Activated CD4-positive, alpha-beta T cell treated with anti-CD3 and anti-CD28 coated beads, Interleukin-2, amount 50 U/mL, for 4 hours (primary cell): ENCODE measurements around the gene CPVL.
"Not testable (repeated sequence)": the region's sequence is repeated elsewhere in the genome, so short reads cannot be mapped to it uniquely, and the experiment has no call there.

Experiments used
- DNase-seq, 2 experiments: peaks; one replicate each; pipeline ENCODE4 v3.0.0-alpha.2; 2020

CPVL gene

DNA sequence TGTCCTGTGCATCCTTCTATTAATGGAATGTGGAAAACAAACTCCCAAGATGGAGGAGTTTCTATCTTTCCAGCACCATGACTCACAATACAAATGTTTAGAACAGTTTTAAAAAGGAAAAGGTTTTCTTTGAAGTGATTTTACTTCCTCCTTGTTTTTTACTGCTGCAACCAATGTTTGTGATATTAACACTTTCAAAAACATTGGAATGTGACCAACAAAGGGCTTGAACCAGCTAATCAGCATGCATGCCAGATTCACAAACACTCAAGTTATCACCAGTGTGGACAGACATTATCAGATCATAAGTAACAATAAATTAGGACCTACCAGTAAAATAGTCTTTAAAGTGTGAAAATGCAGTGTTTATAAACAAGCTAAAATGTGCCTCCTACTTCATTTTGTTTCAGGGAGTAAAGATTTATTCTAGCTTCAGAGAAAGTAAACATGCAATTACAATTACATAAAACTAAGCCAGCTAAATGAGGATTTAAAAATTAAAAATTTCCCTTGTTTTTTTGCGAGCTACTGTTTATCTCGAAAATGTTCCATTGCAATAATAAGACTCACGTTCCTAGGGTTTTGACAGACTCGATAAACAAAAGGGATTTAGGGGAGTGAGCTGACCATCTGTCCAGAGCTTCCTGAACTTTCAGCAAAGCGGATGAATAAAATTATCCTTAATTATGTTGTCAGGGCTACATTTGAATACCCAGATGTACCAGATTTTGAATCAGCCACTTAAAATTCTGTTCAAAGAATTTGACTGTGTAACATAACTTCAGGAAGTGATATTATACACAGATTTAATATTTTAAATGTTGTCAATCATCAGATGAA, 29.8 kb downstream of the CPVL start:
- DNase-seq: no peak

DNA sequence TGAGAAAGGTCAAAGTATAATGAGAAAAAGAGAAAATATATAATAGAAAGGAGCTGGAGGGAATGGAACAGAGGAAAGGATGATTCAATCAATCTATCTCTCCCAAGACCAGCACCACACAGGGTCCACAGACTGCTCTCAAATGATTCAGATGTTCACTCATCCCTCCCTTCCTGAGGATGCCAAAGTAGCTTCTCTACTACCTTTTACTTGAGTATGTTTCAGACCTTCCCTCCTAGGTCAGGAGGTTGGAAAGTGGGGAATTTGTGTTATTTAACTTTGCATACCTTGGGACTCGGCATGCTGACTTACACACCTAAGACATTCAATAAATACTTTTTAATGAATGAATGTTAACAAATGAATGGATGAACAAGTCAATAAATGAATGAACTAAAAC, 30.6 kb downstream of the CPVL start:
- no peak for DNase-seq

GRCh38 chr7:29115130-29115687, 31.1 kb downstream of the CPVL start:
- DNase-seq: no peak

GRCh38 chr7:29114266-29114665, 32.1 kb downstream of the CPVL start:
- DNase-seq: not testable (repeated sequence)

DNA sequence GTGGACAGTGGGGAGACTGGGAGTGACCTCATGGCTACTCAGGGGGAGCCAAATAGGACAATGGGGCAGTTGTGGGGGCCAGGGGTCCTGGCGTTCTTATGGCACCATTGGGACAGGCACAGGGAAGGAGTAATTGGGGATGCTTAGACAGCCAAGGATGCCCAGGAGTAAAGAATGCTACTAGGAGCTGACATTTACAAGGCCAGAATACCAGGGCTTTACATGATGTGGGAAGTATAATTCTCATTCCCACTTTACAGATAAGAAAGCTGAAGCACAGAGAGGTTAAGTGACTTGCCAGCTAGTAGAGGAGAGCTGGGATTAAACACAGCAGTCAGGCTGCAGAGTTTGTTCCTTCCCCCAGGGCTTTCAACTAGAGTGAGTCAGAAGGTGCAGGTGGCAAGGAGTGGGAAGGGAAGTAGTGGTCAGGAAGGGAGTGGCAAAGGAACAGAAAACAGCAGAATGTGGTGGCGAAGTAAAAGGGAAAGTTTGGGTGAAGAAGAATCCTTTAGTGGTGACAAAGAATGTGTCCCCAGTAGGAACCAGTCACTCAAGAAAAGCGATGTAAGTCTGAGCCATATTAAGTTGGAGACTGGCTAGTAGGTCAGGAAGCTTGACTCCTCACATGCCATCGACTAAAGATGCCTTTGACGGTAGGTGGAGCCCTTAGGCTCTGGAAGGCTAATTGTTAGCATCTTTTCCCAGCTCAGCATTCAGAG, 32.8 kb downstream of the CPVL start:
- no peak for DNase-seq

DNA sequence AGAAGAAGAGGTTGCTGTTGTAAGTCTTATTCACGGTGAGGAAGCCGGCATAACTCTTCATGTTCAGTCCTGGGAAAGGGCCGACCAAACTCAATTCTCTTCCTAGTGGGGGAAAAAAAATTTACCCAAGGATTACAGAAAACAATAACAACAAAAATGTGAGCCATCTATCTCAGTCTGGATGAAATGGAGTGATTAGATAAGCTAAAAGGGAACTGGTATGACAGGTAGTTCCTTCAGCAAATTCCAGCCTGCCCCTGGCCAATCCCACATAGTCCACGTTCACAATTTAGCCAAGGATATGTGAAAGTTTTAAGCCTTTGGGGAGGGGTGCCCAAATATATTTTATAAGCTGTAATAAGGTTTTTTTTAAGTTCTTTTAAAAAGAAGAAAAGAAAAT, 33.6 kb downstream of the CPVL start:
- DNase-seq: no peak

DNA sequence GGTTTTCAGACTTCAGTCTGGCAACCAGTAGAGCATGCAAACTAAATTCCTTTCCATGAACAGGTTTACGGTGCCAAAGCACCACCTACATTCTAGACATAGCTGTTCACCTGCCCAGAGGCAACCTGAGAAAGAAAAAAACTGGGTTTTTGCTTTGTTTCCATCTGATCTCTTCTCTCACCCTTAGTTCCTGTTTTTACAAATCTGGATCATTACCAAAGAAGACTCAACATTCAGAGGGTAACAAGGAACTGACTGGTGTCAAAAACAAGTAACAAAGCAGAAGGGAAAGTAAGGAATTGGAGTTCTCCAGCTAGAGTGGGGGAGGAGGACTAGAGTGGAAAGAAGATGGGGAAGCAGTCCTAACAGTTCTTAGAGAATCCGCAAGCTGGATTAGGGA, 36.4 kb downstream of the CPVL start:
- no peak for DNase-seq

GRCh38 chr7:29109358-29109757, 37.0 kb downstream of the CPVL start:
- no peak for DNase-seq

GRCh38 chr7:29107056-29107455, 39.3 kb downstream of the CPVL start:
- no peak for DNase-seq

- DNase-seq: no peak
Measured at GRCh38 chr7:29106669-29106988, 39.7 kb downstream of the CPVL start.

GRCh38 chr7:29105752-29106668, 40.3 kb downstream of the CPVL start:
- no peak for DNase-seq

DNA sequence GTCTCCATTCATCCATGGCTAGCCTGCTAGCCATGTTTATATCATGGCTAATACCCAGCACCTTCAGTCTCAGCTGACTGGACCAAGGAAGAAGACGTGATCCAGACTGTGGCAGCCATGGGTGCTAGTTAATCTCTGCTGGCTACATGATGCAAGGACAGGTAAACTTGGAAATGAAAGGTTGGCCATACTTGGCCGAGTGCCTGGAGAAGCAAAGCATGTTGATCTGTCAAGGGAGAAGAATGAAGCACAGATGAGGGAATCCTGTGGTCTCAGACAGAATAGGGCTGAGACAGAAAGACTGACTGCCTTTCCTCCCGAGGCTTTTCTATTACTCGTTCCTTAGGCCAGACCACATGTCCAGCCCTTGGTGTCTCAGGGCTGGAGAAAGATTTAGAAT, 41.1 kb downstream of the CPVL start:
- DNase-seq: no peak

GRCh38 chr7:29102558-29103151, 43.7 kb downstream of the CPVL start:
- DNase-seq: no peak

DNA sequence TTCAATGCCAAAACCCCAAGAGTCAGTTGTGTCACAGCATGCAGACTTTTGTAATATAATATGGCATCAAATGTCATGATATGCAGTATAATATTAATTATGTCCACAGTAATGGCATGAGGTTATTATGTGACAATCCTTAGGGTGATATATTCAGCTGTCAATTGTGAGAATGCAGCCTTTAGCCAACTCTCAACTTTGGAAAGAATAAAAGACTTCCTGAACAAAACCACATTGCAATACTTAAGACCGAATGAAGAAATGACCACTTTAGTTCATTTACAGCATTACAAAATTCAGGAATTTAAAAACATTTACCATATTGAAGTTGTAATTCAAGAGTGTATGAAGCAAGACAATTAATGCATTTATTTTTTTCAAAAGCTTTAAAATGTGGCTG, 45.4 kb downstream of the CPVL start:
- DNase-seq: no peak

GRCh38 chr7:29099896-29100847, 46.2 kb downstream of the CPVL start:
- DNase-seq: no peak

- DNase-seq: no peak
Measured at GRCh38 chr7:29096446-29096730, 49.9 kb downstream of the CPVL start.

DNA sequence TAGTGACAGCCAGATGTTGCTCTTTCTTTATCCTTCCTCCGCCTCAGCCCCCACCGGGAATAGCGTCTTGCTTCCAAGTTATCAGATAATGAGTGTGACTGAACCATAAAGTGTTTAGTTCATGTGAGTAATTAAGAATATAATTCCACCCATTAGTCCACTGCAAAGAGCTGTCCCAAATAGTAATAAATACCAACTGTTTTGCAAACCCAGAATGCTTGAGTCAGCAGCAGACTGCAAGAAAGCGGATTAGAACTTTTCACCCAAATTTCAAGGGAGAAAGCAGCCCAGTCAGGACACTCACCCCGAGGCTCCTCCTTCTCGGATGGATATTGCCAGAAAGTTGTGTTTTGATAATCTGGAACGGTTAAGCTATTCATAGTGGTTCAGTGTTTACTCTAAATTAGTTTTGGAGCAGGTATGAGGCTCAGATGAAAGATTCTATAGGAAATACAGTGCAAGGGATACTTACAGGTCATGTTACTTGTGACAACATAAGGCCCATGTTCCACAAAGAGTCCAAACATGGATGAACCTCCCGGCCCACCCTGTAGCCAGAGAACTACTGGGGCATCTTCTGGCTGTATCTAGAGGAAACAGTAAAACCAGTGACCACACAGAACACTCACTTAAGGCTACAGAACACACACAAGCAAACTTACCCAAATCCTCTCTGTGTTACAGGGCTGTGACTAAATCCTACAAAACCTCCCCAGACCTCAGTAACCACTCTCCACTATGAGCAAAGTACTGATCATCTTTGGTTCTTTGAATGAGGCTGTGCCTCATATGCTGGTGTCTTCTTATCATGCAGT, 50.5 kb downstream of the CPVL start:
- DNase-seq: no peak

- not testable (repeated sequence) for DNase-seq
Measured at GRCh38 chr7:29093091-29093490, 53.2 kb downstream of the CPVL start.

- no peak for DNase-seq
Measured at GRCh38 chr7:29091715-29092114, 54.6 kb downstream of the CPVL start.

DNA sequence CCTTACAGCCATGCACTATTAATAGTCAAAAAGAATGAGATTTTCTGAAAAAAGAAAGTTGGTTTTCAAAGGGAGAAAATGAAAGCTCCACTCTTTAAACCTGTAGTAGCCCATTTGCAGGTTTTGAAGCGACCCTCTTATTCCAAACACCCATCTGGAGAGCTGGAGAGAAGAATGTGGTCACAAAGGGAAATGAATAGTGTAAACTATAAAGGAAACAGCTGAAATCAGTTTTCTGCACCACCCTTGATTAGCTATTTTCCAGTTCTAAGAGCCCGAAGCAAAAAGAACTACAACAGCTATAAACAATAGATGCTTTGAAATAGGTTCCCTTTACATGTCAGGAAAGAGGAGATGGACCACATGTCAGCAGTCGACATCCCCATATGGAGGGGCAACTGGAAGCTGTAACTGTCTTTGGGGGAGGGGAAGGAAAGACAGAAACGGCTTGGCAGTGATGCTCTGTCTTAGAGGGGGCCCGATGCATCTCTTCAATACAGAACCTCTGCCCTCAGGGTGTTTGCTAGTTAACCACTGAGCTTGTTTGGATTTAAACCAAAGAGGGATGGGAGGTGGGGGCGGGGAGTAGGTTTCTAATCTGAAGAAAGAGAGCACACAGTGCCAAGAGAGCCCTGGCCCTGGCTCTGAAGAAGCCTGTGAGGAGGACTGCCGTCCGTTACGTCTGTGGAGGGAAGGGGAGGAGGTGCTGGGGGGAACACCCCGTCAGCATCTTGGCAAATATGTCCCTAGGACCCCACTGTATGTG, 55.3 kb downstream of the CPVL start:
- DNase-seq: no peak
